ENCODE results near the gene MAPKAPK3.
A peak's percentile ranks its signal among the peaks of the same experiment; 100 is the strongest.

MAPKAPK3 gene

GRCh38 chr3:50607271-50608091 lies 9.5 kb upstream of the MAPKAPK3 start:
- in situ Hi-C loops (cut with HindIII; ENCODE audit: low pct_unique_long_range_greater_than_20kb, low sequenced_read_pairs): no loop called here

GRCh38 chr3:50608278-50608677 lies 8.7 kb upstream of the MAPKAPK3 start:
- in situ Hi-C loops (cut with HindIII; ENCODE audit: low pct_unique_long_range_greater_than_20kb, low sequenced_read_pairs): no loop called here
- no peak for DNase-seq (ENCODE audit: low read depth in 1 of 2, low spot score in 1 of 2)
- TF ChIP-seq JUND (IDR thresholded peaks at IDR 0.05; ENCODE audit: low read depth): no peak

More at GRCh38 chr3:50607271-50608091, 9.5 kb upstream of the MAPKAPK3 start:
- TF ChIP-seq JUND (IDR thresholded peaks at IDR 0.05; ENCODE audit: low read depth): no peak
- DNase-seq (ENCODE audit: low read depth in 1 of 2, low spot score in 1 of 2): peak in 1 of 2 experiments; percentile 94

- no peak for DNase-seq (ENCODE audit: low read depth in 1 of 2, low spot score in 1 of 2)
- in situ Hi-C loops (cut with HindIII; ENCODE audit: low pct_unique_long_range_greater_than_20kb, low sequenced_read_pairs): no loop called here
- TF ChIP-seq JUND (IDR thresholded peaks at IDR 0.05; ENCODE audit: low read depth): no peak
Measured at GRCh38 chr3:50609071-50609762, 7.7 kb upstream of the MAPKAPK3 start.

GRCh38 chr3:50609763-50610085 lies 7.2 kb upstream of the MAPKAPK3 start:
- DNase-seq (ENCODE audit: low read depth in 1 of 2, low spot score in 1 of 2): no peak
- in situ Hi-C loops (cut with HindIII; ENCODE audit: low pct_unique_long_range_greater_than_20kb, low sequenced_read_pairs): no loop called here
- TF ChIP-seq JUND (IDR thresholded peaks at IDR 0.05; ENCODE audit: low read depth): no peak

GRCh38 chr3:50610181-50610971 lies 6.6 kb upstream of the MAPKAPK3 start:
- TF ChIP-seq JUND (IDR thresholded peaks at IDR 0.05; ENCODE audit: low read depth): no peak
- in situ Hi-C loops (cut with HindIII; ENCODE audit: low pct_unique_long_range_greater_than_20kb, low sequenced_read_pairs): no loop called here
- DNase-seq (ENCODE audit: low read depth in 1 of 2, low spot score in 1 of 2): peak in 1 of 2 experiments; percentile 51

- no peak for DNase-seq (ENCODE audit: low read depth in 1 of 2, low spot score in 1 of 2)
- no peak for TF ChIP-seq JUND (IDR thresholded peaks at IDR 0.05; ENCODE audit: low read depth)
- in situ Hi-C loops (cut with HindIII; ENCODE audit: low pct_unique_long_range_greater_than_20kb, low sequenced_read_pairs): no loop called here
Measured at GRCh38 chr3:50610992-50611463, 5.9 kb upstream of the MAPKAPK3 start.

GRCh38 chr3:50611464-50612233 lies 5.3 kb upstream of the MAPKAPK3 start, which contains the start of gene CISH:
TSS of gene CISH (minus strand) at chr3:50611774. CDS start at chr3:50611650, 124 bp downstream.
- peak; percentile 72 to 97 for DNase-seq (ENCODE audit: low read depth in 1 of 2, low spot score in 1 of 2)
- in situ Hi-C loops (cut with HindIII; ENCODE audit: low pct_unique_long_range_greater_than_20kb, low sequenced_read_pairs): no loop called here
- TF ChIP-seq JUND (IDR thresholded peaks at IDR 0.05; ENCODE audit: low read depth): no peak

GRCh38 chr3:50612234-50612882 lies 4.6 kb upstream of the MAPKAPK3 start:
- in situ Hi-C loops (cut with HindIII; ENCODE audit: low pct_unique_long_range_greater_than_20kb, low sequenced_read_pairs): no loop called here
- no peak for TF ChIP-seq JUND (IDR thresholded peaks at IDR 0.05; ENCODE audit: low read depth)
- DNase-seq (ENCODE audit: low read depth in 1 of 2, low spot score in 1 of 2): no peak

- no peak for TF ChIP-seq JUND (IDR thresholded peaks at IDR 0.05; ENCODE audit: low read depth)
- DNase-seq (ENCODE audit: low read depth in 1 of 2, low spot score in 1 of 2): no peak
- in situ Hi-C loops (cut with HindIII; ENCODE audit: low pct_unique_long_range_greater_than_20kb, low sequenced_read_pairs): no loop called here
Measured at GRCh38 chr3:50612970-50613846, 3.7 kb upstream of the MAPKAPK3 start.

- in situ Hi-C loops (cut with HindIII; ENCODE audit: low pct_unique_long_range_greater_than_20kb, low sequenced_read_pairs): no loop called here
- TF ChIP-seq JUND (IDR thresholded peaks at IDR 0.05; ENCODE audit: low read depth): no peak
- no peak for DNase-seq (ENCODE audit: low read depth in 1 of 2, low spot score in 1 of 2)
Measured at GRCh38 chr3:50615190-50615589, 1.8 kb upstream of the MAPKAPK3 start.
